ENCODE measurements around the gene MARCO.

- no peak for TF ChIP-seq NFRKB (IDR thresholded peaks at IDR 0.05)
- no peak for TF ChIP-seq ZNF384 (IDR thresholded peaks at IDR 0.05)
- no peak for TF ChIP-seq SP1 (IDR thresholded peaks at IDR 0.05)
- no peak for TF ChIP-seq BHLHE40 (IDR thresholded peaks at IDR 0.05; ENCODE audit: borderline replicate concordance)
- no peak for TF ChIP-seq FOXA1 (IDR thresholded peaks at IDR 0.05)
Measured at GRCh38 chr2:118932949-118933348, 9.0 kb upstream of the MARCO start.

All from HEK293T (cell line).